GM12891 (cell line): ENCODE results near the gene NUDT14.

Experiments used
- PAX5 ChIP-seq: IDR thresholded peaks from 2 replicates; pipeline ENCODE4 v1.6.1; 2011; ENCODE audit warnings: low read length, moderate library complexity, mild to moderate bottlenecking; ENCODE audit not compliant: insufficient read depth, severe bottlenecking
- POLR2A ChIP-seq: IDR thresholded peaks from 2 replicates; pipeline ENCODE4 v1.6.1; 2011; ENCODE audit warnings: low read depth, low read length, control low read depth
- POLR2AphosphoS5 ChIP-seq: IDR thresholded peaks from 2 replicates; pipeline ENCODE4 v1.6.1; 2011; ENCODE audit warnings: low read depth, low read length, control low read depth
- POU2F2 ChIP-seq: IDR thresholded peaks from 2 replicates; pipeline ENCODE4 v1.6.1; 2011; ENCODE audit warnings: low read depth, mild to moderate bottlenecking, control low read depth, low read length, moderate library complexity
- SPI1 ChIP-seq: IDR thresholded peaks from 2 replicates; pipeline ENCODE4 v1.6.1; 2011; ENCODE audit warnings: low read depth, low read length, control low read depth
- TAF1 ChIP-seq: IDR thresholded peaks from 2 replicates; pipeline ENCODE4 v1.6.1; 2011; ENCODE audit warnings: low read depth, low read length, control low read depth

DNA sequence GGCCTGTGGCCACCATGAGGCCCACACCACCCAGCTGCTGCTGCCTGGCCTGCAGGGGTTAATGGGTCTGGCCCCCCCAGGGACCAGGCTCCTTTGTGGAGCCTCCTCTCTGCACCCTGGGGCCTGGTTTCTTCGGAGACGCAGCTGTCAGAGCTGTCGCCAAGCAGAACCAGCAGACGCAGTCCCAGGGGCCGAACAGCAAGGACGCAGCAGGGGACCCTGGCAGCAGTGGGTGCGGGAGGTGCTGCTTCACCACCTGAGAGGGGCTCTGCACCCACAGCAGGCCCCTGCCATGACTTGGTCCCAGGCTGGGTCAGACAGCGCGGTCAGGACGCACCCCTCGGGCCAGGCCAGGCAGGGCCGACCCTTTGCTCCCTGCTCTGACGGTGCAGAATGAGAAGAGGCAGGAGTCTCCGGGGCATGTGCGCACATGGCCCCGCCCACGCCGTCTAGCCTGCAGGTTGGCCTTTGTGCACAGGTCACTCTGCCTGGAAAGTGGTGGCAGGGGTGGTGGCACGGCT is 43.0 kb downstream of the NUDT14 start:
- no peak for TF ChIP-seq SPI1
- no peak for TF ChIP-seq POLR2A
- no peak for TF ChIP-seq POLR2AphosphoS5
- TF ChIP-seq PAX5: no peak
- no peak for TF ChIP-seq TAF1
- no peak for TF ChIP-seq POU2F2
